Measurements from ENCODE around the gene C1QTNF7.

C1QTNF7 gene

GRCh38 chr4:15385515-15385914, 42.3 kb upstream of the C1QTNF7 start:
- TF ChIP-seq CTCF (IDR thresholded peaks at IDR 0.05; ENCODE audit: insufficient read depth, low read length, poor library complexity, severe bottlenecking), result no peak
- no peaks in the 10 kb centered on the region; the same call in 1 of the 2 replicates for H3K27me3 ChIP-seq (replicated peaks; ENCODE audit: control insufficient read depth, insufficient read depth, low read length)
- no peak overlapping the region for H3K4me3 ChIP-seq (replicated peaks; ENCODE audit: low read depth, low read length)
- no peaks in the 10 kb centered on the region for H3K36me3 ChIP-seq (ENCODE audit: control insufficient read depth, insufficient read depth, low read length)
- DNase-seq (ENCODE audit: extremely low read depth, insufficient read length), result no peak

GRCh38 chr4:15385928-15386327, 41.9 kb upstream of the C1QTNF7 start:
- Histone ChIP-seq H3K36me3 (ENCODE audit: control insufficient read depth, insufficient read depth, low read length) (no peaks in the 10 kb centered on the region), H3K4me3 (replicated peaks; ENCODE audit: low read depth, low read length) (no peak overlapping the region), H3K27me3 (replicated peaks; ENCODE audit: control insufficient read depth, insufficient read depth, low read length) (no peaks in the 10 kb centered on the region; the same call in 1 of the 2 replicates)
- DNase-seq (ENCODE audit: extremely low read depth, insufficient read length), result no peak
- TF ChIP-seq CTCF (IDR thresholded peaks at IDR 0.05; ENCODE audit: insufficient read depth, low read length, poor library complexity, severe bottlenecking), result no peak

GRCh38 chr4:15390494-15390893, 37.3 kb upstream of the C1QTNF7 start:
- no peaks in the 10 kb centered on the region for H3K36me3 ChIP-seq (ENCODE audit: control insufficient read depth, insufficient read depth, low read length)
- no peak for DNase-seq (ENCODE audit: extremely low read depth, insufficient read length)
- H3K4me3 ChIP-seq (replicated peaks; ENCODE audit: low read depth, low read length), result no peak overlapping the region
- no peak for TF ChIP-seq CTCF (IDR thresholded peaks at IDR 0.05; ENCODE audit: insufficient read depth, low read length, poor library complexity, severe bottlenecking)
- no peaks in the 10 kb centered on the region for H3K27me3 ChIP-seq (replicated peaks; ENCODE audit: control insufficient read depth, insufficient read depth, low read length)

GRCh38 chr4:15392053-15392805, 35.6 kb upstream of the C1QTNF7 start:
- H3K27me3 ChIP-seq (replicated peaks; ENCODE audit: control insufficient read depth, insufficient read depth, low read length), result no peaks in the 10 kb centered on the region
- no peaks in the 10 kb centered on the region for H3K36me3 ChIP-seq (ENCODE audit: control insufficient read depth, insufficient read depth, low read length)
- DNase-seq (ENCODE audit: extremely low read depth, insufficient read length), result no peak
- TF ChIP-seq CTCF (IDR thresholded peaks at IDR 0.05; ENCODE audit: insufficient read depth, low read length, poor library complexity, severe bottlenecking), result no peak
- no peak overlapping the region for H3K4me3 ChIP-seq (replicated peaks; ENCODE audit: low read depth, low read length)

GRCh38 chr4:15395311-15395710, 32.5 kb upstream of the C1QTNF7 start:
- no peak for DNase-seq (ENCODE audit: extremely low read depth, insufficient read length)
- no peaks in the 10 kb centered on the region for H3K27me3 ChIP-seq (replicated peaks; ENCODE audit: control insufficient read depth, insufficient read depth, low read length)
- no peak for TF ChIP-seq CTCF (IDR thresholded peaks at IDR 0.05; ENCODE audit: insufficient read depth, low read length, poor library complexity, severe bottlenecking)
- H3K36me3 ChIP-seq (ENCODE audit: control insufficient read depth, insufficient read depth, low read length), result no peaks in the 10 kb centered on the region
- H3K4me3 ChIP-seq (replicated peaks; ENCODE audit: low read depth, low read length), result no peak overlapping the region
